ENCODE measurements around the gene PDE4D.

PDE4D gene

GRCh38 chr5:59238126-59238902, 655.2 kb downstream of the PDE4D start:
- no peak for DNase-seq

DNA sequence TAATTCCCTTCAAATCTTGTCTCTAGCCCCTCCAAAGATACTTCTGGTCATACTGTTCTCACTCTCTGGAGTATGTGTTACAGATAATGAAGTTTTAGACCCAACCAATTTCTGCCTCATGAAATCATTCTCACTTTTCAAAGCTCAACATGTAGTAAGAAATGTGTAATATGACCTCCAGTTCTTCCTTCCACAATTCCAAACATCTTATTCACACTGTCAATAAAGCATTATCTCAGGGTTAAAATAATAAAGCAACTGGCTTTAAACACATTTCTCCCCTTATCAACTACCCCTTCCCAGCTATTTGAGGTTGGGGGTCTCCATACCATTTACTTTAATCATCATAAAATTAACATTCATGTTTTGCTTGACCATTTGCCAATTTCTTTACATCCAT, 656.5 kb downstream of the PDE4D start:
- no peak for DNase-seq

DNA sequence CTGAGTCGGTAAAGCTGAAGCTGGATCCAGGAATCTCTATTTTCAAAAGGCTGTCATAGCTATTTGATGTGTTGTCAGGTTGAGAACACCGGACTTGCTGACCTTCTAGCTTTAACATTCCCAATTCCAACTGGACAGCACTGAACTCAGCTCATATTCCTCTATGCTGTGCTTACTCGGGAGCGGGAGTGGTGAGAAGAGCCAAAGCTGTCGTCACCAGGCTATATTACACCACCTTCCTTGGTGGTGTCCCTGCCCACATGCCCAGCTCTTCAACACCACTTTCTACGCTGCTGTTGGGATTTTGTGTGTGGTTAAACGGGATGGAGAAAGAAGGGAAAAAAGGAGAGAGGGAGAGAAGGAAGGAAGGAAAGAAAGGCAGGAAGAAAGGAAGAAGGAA, 657.1 kb downstream of the PDE4D start:
- DNase-seq, result peak; percentile 39

GRCh38 chr5:59234236-59234635, 659.3 kb downstream of the PDE4D start:
- no peak for DNase-seq

GRCh38 chr5:59231221-59231931, 662.1 kb downstream of the PDE4D start:
- DNase-seq, result no peak

GRCh38 chr5:59222687-59223511, 670.6 kb downstream of the PDE4D start:
- no peak for DNase-seq

DNA sequence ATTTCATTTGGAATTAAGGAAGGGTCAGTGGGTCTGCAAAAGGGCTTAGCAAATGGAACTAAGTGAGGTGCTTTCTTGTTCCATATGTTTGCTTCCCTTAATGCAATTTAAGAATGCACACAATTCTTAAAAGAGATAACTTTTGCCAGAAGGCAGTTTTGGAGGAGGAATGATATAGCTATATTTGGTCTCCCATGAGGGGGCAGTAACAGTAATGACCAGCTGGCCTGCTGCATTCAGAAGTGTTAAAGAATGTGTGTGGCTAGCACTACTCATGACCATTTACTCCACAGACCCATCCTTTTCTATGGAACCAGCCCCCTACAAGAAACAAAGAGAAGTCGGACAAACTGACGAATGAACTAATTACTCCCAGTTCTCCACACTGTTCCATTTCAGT, 671.8 kb downstream of the PDE4D start:
- DNase-seq, result no peak

DNA sequence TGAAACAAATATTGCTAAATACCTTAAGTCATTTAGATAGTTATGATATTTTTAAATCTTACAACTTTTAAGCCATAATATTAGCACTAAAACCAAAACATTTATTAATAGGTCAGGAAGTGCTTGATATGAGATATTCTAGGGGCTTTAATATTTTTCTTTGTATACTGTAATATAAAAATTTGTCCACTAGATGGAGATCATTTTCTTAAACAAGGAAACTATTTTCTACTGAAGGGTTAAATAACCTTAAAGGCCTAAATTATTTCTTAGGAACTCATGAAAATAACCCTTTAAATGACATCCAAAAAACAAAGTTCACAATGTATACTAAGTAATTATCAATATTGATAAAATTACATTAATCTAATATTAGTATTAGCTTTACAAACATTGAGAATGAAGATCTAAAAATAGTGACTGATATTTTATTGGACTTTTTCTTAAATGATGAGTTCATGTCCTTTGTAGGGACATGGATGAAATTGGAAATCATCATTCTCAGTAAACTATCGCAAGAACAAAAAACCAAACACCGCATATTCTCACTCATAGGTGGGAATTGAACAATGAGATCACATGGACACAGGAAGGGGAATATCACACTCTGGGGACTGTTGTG, 675.0 kb downstream of the PDE4D start:
- DNase-seq, result no peak

DNA sequence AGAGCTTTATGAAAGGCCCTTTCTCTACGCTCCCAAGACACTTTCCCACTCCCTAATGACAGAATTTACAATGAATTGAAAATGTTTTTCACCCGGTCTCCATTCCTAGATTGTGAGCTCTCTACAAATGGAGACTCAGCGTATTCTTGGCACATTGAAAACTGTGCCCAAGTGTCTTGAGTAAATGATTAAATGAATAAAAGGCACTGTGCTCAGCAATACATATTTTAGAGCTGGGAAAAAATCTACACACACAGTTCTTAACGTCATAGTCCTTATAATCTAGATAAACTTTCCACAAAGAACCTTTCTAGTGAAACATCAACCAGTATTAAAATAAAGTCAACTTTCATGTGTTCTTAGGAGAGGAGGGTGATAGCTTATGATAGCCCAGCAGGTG, 676.7 kb downstream of the PDE4D start:
- DNase-seq, result no peak

GRCh38 chr5:59212596-59212995, 680.9 kb downstream of the PDE4D start:
- DNase-seq, result no peak

DNA sequence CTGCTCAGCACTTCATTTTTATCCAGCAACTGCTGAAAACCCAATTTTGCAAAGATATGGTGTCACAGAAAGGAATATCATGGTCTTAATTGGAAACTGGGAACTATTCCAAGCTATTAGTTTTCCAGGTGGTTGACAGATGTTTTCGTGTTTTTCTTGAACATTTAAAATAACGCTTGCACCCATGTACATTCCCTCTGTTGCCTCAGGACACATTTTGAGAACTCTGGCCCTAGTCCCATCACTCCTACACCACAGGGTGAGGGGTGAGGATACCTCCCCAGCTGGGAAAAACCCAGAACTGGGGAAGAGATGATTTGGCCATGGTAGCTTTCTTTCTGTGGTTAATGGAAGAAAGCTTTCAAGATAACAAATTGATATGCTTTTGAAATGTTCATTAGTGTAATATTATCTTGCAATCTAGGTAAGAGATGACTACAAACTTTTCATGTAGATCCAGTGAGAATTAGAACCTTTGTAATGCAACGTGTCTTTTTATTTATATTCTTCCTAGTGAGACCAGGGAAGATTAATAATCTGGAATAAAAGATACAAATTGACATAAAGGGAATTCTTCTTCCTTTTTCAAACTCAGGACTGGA, 683.7 kb downstream of the PDE4D start:
- DNase-seq, result no peak

DNA sequence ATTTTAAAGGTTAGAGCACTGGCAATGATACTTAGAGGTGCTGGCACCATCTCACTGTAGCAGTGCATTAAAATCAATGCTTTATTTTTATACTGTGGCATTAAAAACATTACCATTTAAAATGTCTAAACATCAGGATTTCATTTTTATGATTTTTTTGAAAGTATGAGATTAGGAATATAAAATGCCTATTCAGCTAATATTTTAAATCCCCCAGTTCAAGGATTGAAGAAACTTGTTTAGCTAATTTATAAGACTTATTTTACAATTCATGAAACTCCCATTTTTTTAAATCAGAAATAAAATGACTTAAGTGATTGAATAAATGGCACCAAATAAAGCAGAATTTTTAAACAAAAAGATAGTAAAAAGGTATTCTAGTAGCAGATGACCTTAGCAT, 685.1 kb downstream of the PDE4D start:
- no peak for DNase-seq

DNA sequence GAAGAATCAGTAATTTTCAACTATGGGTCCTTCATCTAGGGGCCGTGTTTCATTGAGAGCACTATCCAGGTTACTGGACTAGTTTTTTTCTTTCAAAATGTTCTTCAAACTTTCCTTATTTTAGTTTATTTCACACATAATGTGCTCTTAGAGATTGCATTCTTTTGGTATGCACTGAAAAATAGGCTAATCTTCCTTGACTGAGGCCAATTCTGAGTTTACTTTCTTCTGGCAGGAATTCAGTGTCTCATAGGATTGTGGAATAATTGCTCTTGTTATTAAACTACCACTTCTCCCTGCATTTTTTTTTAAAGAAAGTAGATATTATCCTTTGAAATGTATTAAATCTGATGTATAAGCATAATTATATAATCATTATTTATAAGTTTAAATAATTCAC, 686.1 kb downstream of the PDE4D start:
- no peak for DNase-seq

- DNase-seq, result no peak
Measured at GRCh38 chr5:59206132-59206581, 687.4 kb downstream of the PDE4D start.

GRCh38 chr5:59204114-59204897, 689.2 kb downstream of the PDE4D start:
- DNase-seq, result no peak

GRCh38 chr5:59199868-59200267, 693.7 kb downstream of the PDE4D start:
- no peak for DNase-seq

GRCh38 chr5:59198832-59199231, 694.7 kb downstream of the PDE4D start:
- DNase-seq, result no peak

DNA sequence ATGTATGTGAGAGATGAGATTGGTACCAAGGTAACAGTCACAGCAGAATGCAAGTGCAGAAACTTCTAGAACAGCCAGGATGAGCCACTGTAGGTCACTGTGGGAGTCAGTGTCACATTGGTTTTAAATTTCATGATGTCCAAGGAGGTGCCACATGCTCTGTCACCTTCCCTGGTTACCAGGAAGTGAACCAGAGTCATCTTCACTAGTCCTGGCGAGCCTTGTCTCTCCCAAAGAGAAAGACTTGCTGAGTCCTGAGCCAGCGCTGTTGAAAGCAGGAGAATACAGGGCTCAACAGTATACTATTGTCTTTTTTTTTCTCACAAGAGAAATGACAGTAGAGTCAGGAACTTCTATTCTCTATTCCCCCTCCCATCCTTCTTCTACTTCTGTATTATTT, 695.2 kb downstream of the PDE4D start:
- no peak for DNase-seq

- no peak for DNase-seq
Measured at GRCh38 chr5:59197911-59198310, 695.6 kb downstream of the PDE4D start.

- DNase-seq, result no peak
Measured at GRCh38 chr5:59193616-59194319, 699.8 kb downstream of the PDE4D start.

- no peak for DNase-seq
Measured at GRCh38 chr5:59190746-59191145, 702.8 kb downstream of the PDE4D start.

All from femur (tissue), 1 donor.